KOPT-K1 (cell line): ENCODE results near the gene OR10A3.

Experiments used
- H3K27ac ChIP-seq: fragments of 200-600 bp; sonication (generic); 2 replicates; pipeline ENCODE4 v1.5.1; 2016; ENCODE audit warnings: antibody characterized with exemption, mild to moderate bottlenecking, low read depth, low read length; ENCODE audit not compliant: poor library complexity, severe bottlenecking
- H3K36me3 ChIP-seq: fragments of 200-600 bp; sonication (generic); 2 replicates; pipeline ENCODE4 v1.5.1; 2017; ENCODE audit warnings: antibody characterized with exemption, mild to moderate bottlenecking, low read length, moderate library complexity; ENCODE audit not compliant: insufficient read depth
- H3K9me3 ChIP-seq: fragments of 200-600 bp; sonication (generic); 2 replicates; pipeline ENCODE4 v1.5.1; 2017; ENCODE audit warnings: antibody characterized with exemption, low read length, mild to moderate bottlenecking; ENCODE audit not compliant: insufficient read depth, poor library complexity, severe bottlenecking

Gene OR10A3

GRCh38 chr11:7906481-7906880 is 35.0 kb downstream of the OR10A3 start:
- Histone ChIP-seq H3K36me3 (no peaks in the 10 kb centered on the region), H3K9me3 (no peaks in the 10 kb centered on the region), H3K27ac (no peak overlapping the region)

GRCh38 chr11:7905961-7906429 is 35.5 kb downstream of the OR10A3 start:
- Histone ChIP-seq H3K9me3 (no peaks in the 10 kb centered on the region), H3K36me3 (no peaks in the 10 kb centered on the region), H3K27ac (no peak overlapping the region)

- Histone ChIP-seq H3K9me3 (no peaks in the 10 kb centered on the region), H3K36me3 (no peaks in the 10 kb centered on the region), H3K27ac (no peak overlapping the region)
Measured at GRCh38 chr11:7905549-7905948, 36.0 kb downstream of the OR10A3 start.

- H3K9me3 ChIP-seq: no peaks in the 10 kb centered on the region
- no peak overlapping the region for H3K27ac ChIP-seq
- no peaks in the 10 kb centered on the region for H3K36me3 ChIP-seq
Measured at GRCh38 chr11:7904917-7905316, 36.6 kb downstream of the OR10A3 start.

GRCh38 chr11:7903940-7904339 is 37.6 kb downstream of the OR10A3 start:
- Histone ChIP-seq H3K36me3 (no peaks in the 10 kb centered on the region), H3K9me3 (no peaks in the 10 kb centered on the region), H3K27ac (no peak overlapping the region)

- H3K36me3 ChIP-seq: no peaks in the 10 kb centered on the region
- H3K9me3 ChIP-seq: no peaks in the 10 kb centered on the region
- H3K27ac ChIP-seq: no peak overlapping the region
Measured at GRCh38 chr11:7901319-7901854, 40.1 kb downstream of the OR10A3 start.

GRCh38 chr11:7900686-7901085 is 40.8 kb downstream of the OR10A3 start:
- no peak overlapping the region for H3K27ac ChIP-seq
- no peaks in the 10 kb centered on the region for H3K9me3 ChIP-seq
- no peaks in the 10 kb centered on the region for H3K36me3 ChIP-seq

GRCh38 chr11:7899418-7899817 is 42.1 kb downstream of the OR10A3 start:
- Histone ChIP-seq H3K9me3 (no peaks in the 10 kb centered on the region), H3K36me3 (no peaks in the 10 kb centered on the region), H3K27ac (no peak overlapping the region)

- Histone ChIP-seq H3K27ac (no peak overlapping the region), H3K36me3 (no peaks in the 10 kb centered on the region), H3K9me3 (no peaks in the 10 kb centered on the region)
Measured at GRCh38 chr11:7898666-7899283, 42.7 kb downstream of the OR10A3 start.

GRCh38 chr11:7896009-7896785 is 45.3 kb downstream of the OR10A3 start:
- no peaks in the 10 kb centered on the region for H3K36me3 ChIP-seq
- no peaks in the 10 kb centered on the region for H3K9me3 ChIP-seq
- H3K27ac ChIP-seq: no peak overlapping the region

- no peak overlapping the region for H3K27ac ChIP-seq
- no peaks in the 10 kb centered on the region for H3K36me3 ChIP-seq
- no peaks in the 10 kb centered on the region for H3K9me3 ChIP-seq
Measured at GRCh38 chr11:7894251-7894650, 47.3 kb downstream of the OR10A3 start.

- Histone ChIP-seq H3K9me3 (no peaks in the 10 kb centered on the region), H3K36me3 (no peaks in the 10 kb centered on the region), H3K27ac (no peak overlapping the region)
Measured at GRCh38 chr11:7893796-7894195, 47.7 kb downstream of the OR10A3 start.

- no peak overlapping the region for H3K27ac ChIP-seq
- no peaks in the 10 kb centered on the region for H3K9me3 ChIP-seq
- no peaks in the 10 kb centered on the region for H3K36me3 ChIP-seq
Measured at GRCh38 chr11:7892840-7893254, 48.7 kb downstream of the OR10A3 start.

- Histone ChIP-seq H3K36me3 (no peaks in the 10 kb centered on the region), H3K27ac (no peak overlapping the region), H3K9me3 (no peaks in the 10 kb centered on the region)
Measured at GRCh38 chr11:7892059-7892699, 49.3 kb downstream of the OR10A3 start.

- no peak overlapping the region for H3K27ac ChIP-seq
- H3K9me3 ChIP-seq: no peaks in the 10 kb centered on the region
- H3K36me3 ChIP-seq: no peaks in the 10 kb centered on the region
Measured at GRCh38 chr11:7890417-7891172, 50.9 kb downstream of the OR10A3 start.
